HG02973 (cell line): Measurements from ENCODE around the gene CFAP61.
"Not testable (repeated sequence)": the region's sequence is repeated elsewhere in the genome, so short reads cannot be mapped to it uniquely, and the experiment has no call there.

Experiments used
- ATAC-seq: cut with Tn5 transposase; IDR thresholded peaks from one replicate; pipeline ENCODE4 v1.9.1; 2021; ENCODE audit warnings: moderate library complexity; ENCODE audit not compliant: unreplicated experiment

Gene CFAP61, protein sequence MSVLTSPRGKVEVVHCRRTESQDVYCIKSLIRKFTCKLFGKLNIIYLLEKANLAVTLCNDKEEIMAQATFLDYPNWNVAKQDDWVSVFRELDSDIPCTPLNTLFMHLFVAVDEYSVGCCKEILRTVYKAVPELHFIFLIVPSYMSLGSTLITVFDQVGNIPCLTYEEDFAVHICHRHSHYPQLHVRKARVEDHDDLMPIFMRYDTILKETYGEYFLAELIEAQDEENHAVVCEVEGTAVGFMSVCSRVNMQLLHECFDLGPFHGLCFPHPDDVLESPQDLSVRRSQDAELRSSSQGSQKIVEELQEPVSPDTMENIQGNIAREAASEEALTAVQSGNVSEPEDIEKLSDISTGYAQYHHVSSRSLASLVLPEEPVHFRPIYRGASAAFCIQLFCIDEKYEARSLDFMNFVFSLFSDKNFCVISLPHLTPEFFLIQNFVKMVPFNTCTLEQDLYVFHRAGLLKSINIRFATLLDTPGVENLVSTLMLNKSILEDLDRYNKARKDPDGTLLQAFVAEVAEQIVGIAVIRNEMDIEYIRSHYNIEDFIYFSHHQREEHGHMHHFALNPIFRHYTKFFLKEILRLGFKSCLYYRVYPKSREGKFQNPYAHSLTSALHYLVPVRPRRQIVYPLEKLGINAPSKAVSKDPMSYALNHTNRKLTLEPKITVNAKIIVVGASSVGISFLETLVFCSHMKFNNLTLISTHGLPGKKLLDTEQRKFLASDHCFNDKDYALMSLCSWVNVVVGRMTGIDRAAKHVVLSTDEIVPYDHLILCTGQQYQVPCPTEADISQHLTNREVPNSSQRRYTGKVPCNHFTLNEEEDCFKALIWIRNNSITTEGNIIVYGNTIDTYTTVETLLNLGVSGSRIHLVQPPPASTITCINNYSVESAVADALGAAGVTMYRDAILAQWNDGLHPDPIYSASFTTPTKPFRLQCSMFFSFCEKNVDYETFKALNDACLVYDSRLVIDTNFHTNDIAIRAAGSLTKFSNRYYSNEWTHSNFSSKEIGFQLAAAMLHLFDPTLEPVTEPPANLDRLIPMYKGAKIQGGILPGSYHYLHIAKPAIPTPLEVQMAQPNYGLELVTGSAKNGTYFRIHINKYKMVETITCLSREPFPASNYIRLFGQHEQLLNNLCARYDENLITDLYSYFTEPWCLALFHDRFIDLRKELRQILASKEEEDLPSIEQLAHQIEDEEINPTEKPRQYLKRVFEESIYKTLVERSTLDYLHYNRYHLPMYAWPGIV

DNA sequence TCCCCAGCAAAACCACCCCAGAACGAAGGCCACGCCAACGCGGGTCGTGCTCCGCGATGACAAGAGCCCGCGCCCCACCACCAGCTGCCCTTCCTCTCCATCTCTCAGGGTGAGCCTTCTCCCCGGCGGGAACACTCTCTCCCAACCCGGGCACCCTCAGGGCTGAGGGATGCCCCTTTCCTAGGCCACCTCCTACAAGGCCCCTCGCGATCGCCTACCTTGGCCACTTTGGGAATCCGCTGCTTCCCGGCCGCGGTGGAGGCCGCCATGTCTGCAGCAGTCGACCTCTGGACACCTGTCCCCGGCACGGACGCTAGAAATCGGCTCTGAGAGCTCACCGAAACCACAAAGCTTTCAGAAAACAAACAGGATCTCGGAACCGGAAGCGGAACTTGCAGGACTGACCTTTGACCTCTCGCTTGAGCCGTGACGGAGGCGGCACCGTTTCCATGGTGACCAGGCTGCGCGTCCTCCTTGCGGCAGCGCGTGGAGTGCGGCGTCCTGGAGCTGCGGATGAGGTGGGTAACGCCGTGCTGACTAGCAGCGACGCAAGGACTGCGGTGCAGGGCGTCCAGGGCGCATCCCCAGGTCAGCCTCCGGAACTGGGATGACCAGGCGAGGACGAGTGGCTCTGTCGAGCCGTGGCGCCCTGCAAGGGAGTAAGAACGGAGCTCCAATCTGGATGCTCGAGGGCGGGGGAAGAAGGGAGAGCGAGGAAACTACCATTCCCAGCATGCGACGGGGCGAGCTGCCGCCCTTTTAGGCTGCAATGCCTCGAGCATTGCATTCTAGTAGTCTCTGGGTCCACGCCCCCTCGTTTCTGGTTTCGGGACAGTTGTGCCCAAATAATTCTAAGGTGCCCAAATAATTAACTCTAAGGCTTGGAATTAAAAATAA is at the start of gene CFAP61, which contains the start of gene CRNKL1:
Gene CFAP61, plus strand, starts transcription at position 459 of the 897 bp plus-strand sequence. CDS start 4,122 bp downstream, outside the sequence.
Gene CRNKL1, minus strand, starts transcription at position 393 of the 897 bp plus-strand sequence. Its CDS starts 124 bp downstream, at position 269.
- peak; percentile 92 for ATAC-seq

DNA sequence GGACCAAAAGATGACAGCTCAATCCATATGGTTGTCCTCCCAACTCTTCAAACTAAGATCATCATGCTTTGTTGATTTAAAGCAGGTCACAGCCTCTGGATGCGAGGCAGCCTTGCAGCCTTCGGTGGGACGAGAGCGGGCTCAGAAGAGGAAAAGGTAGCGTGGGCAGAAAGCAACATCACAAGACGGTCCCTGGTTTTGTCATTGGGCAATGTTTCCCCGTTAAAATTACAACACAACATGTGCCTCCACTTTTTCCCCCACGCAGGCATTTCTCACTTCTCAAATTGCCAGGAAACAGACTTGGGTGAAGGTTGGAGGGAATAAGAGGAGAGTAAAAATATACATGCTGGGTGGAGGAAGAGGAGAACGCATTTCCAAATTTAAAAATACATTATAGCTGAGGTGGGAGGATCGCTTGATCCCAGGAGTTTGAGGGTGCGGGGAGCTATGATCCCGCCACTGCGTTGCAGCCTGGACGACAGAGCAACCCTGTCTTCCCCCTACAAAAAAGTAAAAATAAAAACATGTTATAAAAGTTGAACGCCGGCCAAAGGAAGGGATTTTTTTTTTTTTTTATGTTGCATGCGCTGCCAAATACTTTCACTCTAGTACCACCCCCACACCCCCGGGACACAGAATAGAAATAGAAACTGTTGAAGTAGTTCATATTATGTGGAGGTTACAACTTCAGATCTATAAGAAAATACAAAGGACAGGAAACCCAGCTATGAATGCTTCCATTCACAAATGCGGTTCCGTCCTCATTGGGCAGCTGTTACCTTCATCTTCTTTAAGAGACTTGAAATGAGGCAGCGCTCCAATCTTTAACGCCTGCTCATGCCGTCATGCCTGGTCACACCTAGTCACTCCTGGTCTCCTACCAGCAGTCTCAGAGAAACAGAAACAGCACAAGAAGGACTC is 49.0 kb upstream of the CFAP61 start:
- ATAC-seq: no peak

GRCh38 chr20:20003955-20004322 is 48.4 kb upstream of the CFAP61 start:
- ATAC-seq: not testable (repeated sequence)

DNA sequence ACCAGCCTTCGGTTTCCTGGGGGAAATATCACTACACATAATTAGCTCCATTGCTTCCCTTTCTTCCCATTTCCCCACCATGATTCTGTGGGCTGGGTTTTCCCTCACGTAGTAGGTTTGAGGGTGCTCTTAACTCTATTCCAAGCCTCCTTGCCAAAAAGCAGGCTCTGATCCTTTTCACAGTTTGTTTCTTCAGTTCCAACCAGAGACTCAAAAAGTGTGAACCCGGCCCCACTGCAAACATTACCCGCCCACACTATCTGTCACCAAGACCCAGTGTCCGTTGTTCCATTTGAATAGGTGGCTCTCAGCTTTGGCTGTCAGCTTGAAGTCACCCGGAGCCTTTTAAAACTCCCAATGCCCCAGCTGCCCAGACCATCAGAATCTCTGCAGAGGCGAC is 47.0 kb upstream of the CFAP61 start:
- ATAC-seq: no peak

DNA sequence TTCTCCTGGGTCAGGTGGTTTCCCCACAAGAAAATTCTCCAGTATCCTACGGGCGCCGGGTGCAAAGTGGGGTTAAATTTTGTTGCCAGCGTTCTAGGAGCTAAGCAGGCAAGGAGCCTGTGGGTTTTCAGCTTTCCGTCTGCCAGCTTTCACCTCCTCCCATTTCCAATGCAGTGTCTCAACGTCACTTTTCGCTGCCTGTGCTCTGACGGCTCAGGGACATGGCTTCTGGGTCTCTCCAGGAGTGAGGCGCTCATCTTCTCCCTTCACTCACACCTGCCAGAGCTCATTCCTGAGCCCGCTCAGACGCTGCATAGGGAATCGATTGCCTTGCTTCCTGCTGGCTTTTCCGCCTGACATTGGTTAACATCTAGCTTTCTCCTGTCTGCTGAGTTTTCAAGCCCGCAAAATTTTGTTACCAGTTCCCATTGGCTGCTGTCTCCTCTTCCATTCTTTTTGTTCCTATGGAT is 42.5 kb upstream of the CFAP61 start:
- ATAC-seq: no peak

GRCh38 chr20:20010639-20011500 is 41.5 kb upstream of the CFAP61 start:
- ATAC-seq: no peak

- no peak for ATAC-seq
Measured at GRCh38 chr20:20012541-20012940, 39.8 kb upstream of the CFAP61 start.

GRCh38 chr20:20014659-20015058 is 37.7 kb upstream of the CFAP61 start:
- no peak for ATAC-seq

DNA sequence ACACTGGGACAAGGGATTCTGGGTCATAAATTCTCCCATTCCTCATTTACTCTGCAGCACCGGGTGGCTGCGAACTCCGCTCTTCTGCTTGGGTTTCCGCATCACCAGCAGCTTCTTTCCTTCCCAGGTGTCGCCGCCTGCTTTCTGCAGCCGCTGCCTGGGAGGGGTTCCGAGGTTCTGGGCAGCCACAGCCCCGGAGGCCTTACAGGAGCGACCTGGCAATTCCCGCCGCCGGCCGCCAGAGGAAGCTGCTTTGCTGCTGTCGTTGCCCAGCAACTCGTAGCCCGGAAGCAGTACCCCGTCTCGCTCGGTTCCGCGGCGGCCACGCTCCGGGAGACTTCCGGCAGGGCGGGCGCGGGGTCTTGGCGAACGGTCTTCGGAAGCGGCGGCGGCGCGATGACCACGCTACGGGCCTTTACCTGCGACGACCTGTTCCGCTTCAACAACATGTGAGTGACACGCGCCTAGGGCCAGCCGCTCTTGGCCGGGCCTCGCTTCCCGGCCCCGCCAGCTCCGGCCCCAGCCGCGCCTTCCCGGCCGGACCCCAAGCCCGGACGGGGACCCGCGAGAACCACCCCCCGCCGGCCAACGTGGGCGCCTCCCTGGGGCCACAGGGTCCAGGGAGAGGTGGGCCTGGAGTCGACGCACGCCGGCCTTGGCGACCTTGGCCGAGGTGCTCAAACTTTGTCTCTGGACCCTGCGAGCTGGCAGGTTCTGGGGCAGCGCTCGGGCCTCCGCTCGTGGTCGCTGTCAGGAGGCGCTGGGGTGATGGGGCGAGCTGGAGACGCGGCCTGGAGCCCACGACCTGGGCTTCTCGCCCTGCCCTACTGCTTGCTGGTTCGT is 35.1 kb upstream of the CFAP61 start, which contains the start of gene NAA20:
Gene NAA20, plus strand, starts transcription at position 362 of the 843 bp plus-strand sequence. Its CDS starts 35 bp downstream, at position 397.
- ATAC-seq: peak; percentile 96

DNA sequence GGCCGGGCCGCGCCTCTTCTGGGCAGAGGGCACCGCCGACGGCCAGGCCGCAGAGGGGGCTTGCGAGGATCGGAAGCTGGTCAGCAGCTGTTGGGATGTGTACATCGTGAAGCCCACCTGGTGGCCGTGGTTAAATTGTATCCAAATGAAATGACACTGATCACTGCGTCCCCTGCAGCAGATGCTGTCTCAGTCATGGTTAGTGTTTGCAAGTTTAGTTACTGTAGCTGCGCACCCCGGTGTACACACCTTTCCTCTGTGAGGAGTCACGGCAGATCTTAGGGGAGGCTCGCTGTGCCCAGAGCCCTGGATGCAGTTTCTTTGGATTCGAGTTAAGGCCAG is 34.5 kb upstream of the CFAP61 start:
- ATAC-seq: peak; percentile 23

GRCh38 chr20:20018366-20018765 is 34.0 kb upstream of the CFAP61 start:
- ATAC-seq: no peak

GRCh38 chr20:20019123-20019522 is 33.2 kb upstream of the CFAP61 start:
- no peak for ATAC-seq

GRCh38 chr20:20020908-20021307 is 31.4 kb upstream of the CFAP61 start:
- ATAC-seq: no peak

- no peak for ATAC-seq
Measured at GRCh38 chr20:20021835-20022234, 30.5 kb upstream of the CFAP61 start.

DNA sequence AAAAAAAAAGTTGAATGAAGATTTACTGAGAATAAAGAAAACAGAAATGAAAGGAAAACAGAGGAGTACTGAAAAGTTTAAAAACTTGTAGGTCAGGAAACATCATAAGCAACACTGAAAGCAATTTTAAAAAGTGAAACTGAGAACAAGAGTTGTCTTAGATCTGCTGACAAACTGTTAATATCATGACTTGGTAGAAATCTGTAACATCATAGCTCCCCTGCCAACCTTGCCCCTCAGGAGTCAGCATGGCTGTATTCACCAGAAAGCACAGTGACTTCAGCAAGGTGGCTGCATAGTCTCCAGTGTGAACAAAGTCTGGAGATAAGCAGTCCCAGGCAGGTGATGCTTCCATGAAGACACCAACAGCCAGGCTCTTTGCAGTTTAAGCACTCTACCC is 29.8 kb upstream of the CFAP61 start:
- ATAC-seq: peak; percentile 58

- ATAC-seq: no peak
Measured at GRCh38 chr20:20023395-20023794, 28.9 kb upstream of the CFAP61 start.

DNA sequence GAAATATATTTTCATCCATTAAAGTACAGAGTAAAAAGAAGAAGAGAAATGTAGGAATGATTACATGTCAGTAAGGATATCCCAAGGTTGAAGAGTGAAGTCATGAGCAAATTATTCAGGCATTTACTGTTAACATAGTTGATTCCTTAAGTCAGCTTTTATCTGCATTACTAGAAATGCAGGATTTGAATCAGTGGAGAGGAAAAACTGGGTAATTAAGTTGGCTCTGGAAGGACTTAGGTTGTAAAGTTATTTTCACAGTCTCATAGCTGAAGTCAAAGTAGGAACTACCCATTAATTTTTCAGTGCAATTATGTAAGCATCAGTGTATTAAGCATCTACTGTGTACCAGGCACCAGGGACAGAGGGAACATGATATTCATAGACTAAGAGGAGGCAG is 27.4 kb upstream of the CFAP61 start:
- ATAC-seq: no peak
